ENCODE results near the gene SF3B3.
A peak's percentile ranks its signal among the peaks of the same experiment; 100 is the strongest.
"Not testable (repeated sequence)": the region's sequence is repeated elsewhere in the genome, so short reads cannot be mapped to it uniquely, and the experiment has no call there.

Gene SF3B3

DNA sequence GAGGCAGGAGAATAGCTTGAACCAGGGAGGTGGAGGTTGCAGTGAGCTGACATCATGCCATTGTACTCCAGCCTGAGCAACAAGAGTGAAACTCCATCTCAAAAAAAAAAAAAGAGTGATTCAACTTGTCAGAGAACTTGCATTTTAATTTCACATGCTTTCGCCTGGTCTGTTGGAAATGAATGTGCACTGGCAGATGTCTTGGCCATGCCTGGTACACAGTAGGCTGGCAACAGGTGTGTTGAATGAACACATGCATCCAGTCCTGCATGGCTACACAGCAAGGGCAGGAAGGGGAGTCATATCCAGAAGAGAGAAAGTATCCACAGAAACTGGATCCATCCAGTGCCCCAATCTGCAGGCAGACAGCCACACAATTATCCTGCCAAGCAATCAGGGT, 11.8 kb upstream of the SF3B3 start:
- DNase-seq (ENCODE audit: low read depth in 1 of 2, low spot score in 1 of 2), result no peak

DNA sequence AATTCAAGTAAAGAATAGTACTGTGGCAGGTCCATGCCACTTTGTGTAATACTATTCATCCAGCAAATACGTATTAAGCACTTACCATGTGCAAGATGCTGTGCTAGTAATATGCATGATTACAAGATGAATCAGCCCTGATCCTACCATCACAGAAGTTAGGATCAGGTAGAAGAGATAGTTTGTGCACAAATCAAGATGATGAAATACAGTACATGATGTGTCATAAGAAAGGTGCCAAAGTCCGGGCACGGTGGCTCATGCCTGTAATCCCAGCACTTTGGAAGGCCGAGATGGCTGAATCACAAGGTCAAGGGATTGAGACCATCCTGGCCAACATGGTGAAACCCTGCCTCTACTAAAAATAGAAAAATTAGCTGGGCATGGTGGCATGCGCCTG, 11.2 kb upstream of the SF3B3 start:
- DNase-seq (ENCODE audit: low read depth in 1 of 2, low spot score in 1 of 2), result no peak

DNA sequence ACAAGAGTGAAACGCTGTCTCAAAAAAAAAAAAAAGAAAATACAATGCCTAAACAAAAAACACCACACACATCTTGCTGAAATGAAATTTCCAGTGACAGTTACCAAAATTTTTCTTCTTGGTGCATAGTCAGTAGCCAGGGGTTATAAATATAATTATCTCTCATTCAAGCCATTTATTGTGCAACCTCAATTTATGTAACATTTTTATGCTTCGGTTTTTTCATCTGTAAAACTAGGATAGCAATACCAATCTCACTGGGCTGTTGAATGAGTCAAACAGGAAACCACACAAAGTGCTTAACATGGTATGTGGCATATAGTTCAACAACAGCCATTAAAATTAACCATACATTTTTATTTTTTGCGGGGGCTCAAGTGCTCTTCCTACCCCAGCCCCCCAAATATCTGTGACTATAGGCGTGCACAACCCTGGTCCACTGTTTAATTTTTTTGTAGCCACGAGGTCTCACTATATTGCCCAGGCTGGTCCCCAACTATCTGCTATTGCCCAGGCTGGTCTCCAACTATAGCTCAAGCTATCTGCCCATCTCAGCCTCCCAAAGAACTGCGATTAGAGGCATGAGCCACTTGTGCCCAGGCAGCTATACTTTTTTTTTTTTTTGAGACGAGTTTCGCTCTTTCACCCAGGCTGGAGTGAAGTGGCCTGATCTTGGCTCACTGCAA, 2.9 kb upstream of the SF3B3 start:
- DNase-seq (ENCODE audit: low read depth in 1 of 2, low spot score in 1 of 2), result no peak

DNA sequence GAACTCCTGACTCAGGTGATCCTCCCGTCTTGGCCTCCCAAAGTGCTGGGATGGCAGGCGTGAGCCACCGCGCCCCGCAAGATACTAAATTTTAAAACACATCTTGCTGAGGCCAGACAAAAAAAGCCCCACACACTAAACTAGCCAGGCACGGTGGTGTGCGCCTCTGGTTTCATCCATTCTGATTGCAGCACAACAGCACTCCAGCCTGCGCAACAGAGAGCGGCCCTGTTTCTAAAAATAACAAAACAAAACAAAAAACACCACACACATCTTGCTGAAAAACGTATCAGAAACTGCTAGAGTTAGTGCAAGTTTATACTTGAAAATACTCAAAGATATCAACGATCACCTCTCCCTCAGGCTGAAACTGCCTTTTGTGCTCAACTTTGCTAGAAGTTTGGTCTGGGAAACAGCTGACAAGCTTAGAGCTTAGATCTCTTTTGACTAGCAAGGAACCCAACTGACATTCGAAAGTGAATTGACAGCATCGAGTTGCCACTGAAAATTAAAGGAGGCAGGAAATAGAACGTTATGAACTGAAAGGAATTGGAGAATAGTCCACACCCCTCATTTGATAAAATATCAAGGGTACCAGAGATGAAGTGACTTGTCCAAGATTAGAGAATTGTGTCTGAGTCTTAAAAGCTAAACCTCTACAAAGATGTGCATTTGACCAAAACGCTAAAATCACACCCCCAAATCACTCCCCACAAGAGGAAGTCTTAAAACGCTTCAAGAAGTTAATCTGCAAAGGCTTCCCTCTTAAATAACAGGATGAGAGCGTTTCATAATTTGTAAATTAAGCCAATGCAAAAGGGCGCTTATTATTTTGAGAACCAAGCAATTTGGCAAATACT, 1.2 kb upstream of the SF3B3 start:
- DNase-seq (ENCODE audit: low read depth in 1 of 2, low spot score in 1 of 2), result no peak

DNA sequence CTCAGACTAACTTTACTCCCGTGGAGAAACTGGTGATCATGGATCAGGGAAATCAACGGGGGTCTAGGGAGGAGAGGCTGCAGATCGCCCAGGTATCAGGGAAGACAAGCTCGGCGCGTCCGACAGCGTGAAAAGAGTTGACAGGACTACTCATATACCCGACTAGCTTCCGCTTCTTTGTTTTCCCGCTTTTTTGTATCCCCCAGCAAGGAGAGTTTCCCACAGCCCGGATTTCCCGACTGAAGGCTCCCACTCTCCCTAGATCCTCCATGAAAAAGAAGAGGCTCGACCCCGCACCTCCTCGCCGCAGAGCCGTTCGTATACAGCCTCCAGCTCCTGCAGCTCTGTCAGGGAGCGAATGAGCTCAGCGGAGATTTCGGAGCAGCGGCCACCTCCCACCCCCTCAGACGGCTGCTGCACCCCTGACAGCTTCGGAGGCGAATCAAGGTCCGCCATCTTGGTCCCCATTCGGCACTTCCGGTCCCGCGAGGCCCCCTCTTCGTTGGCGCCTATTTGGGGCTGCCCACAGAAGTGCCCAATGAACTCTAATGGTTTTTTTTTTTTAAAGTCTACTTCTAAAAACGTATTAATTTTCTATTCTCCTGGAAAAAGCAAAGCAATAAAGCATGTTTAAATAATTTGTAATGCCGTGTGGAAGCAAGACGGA, 407 bp upstream of the SF3B3 start, which contains the start of gene COG4:
Gene COG4, minus strand, starts transcription at position 479 of the 667 bp plus-strand sequence. Its CDS starts 11 bp downstream, at position 468.
- DNase-seq (ENCODE audit: low read depth in 1 of 2, low spot score in 1 of 2), result peak; percentile 78 to 85

DNA sequence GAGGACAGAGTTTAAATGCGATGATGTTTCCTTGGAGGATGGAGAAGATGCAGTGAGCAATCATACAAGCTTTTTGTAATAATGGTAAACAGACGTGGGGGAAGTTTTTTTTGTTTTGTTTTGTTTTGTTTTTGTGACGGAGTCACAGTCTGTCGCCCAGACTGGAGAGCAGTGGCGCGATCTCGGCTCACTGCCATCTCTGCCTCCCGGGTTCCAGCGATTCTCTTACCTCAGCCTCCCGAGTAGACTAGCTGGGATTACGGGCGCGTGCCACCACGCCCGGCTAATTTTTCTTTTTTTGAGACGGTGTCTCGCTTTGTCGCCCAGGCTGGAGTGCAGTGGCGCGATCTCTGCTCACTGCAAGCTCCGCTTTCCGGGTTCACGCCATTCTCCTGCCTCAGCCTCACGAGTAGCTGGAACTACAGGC, 796 bp downstream of the SF3B3 start:
- peak in 1 of 2 donors; percentile 8 for DNase-seq (ENCODE audit: low read depth in 1 of 2, low spot score in 1 of 2)

DNA sequence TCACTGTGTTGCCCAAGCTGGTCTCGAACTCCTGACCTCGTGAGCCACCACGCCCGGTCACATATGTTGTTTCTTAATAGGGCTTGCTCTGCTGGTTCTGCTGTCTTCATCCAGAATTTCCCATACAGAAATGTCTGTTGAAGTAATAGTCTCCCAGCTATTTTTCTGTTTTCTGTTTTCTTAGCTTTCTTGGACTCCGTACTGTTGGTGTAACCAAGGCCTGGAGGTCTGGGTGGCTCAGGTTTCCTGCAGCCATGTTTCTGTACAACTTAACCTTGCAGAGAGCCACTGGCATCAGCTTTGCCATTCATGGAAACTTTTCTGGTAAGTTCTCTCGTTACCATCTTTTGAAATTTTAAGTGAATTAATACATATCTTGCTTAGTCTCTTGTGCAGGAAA, 2.8 kb downstream of the SF3B3 start:
- DNase-seq (ENCODE audit: low read depth in 1 of 2, low spot score in 1 of 2), result no peak

DNA sequence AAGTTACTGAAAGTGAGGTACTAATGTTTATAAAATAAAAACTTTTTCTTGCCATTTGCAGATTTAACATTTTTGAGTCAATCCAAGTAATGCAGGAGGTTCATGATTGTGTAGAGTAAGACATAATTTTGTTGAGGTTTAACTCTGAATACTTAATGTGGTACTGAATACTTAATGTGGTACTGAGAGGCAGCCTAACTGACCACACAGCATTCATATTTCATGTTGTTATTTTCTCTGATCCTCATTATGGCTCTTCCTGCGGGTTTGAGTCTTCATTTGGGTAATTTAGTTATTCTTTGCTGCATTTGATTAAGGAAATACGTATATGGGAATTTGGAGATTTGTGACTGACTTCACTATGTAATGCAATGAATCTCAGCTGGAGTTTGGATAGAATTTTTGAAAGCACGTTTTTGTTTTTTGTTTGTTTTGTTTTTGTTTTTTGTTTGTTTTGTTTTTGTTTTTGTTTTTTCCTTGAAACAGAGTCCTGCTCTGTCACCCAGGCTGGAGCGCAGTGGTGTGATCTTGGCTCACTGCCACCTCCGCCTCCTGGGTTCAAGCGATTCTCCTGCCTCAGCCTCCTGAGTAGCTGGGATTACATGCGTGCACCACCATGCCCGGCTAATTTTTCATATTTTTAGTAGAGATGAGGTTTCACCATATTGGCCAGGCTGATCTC, 3.8 kb downstream of the SF3B3 start:
- no peak for DNase-seq (ENCODE audit: low read depth in 1 of 2, low spot score in 1 of 2)

DNA sequence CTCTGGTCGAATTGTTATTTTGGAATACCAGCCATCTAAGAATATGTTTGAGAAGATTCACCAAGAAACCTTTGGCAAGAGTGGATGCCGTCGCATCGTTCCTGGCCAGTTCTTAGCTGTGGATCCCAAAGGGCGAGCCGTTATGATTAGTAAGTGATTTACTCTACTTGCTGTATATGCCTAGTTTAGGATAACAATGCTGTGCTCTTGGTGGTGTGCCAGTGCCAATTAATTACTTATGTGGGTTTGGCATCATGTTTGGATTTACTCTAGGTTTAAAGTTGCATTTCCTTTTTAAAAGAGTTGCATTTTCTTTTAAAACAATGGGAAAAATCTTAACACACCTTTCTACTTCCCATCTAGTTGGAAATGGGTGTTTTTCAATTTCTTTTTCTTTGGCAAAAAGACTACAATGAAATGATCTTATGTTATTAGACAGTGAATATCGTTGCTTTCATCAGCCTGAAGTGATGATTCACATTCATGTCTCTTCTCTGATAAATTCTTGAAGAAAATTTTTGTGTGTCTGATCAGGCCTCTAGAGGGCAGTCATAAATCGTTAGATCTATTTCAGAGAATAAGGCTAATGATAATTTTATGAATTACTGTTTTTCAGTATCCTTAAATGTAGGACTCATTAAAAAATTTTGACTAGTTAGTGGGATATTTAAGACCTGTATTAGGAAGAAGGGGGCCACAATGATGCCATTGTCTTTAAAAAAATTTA, 5.6 kb downstream of the SF3B3 start:
- no peak for DNase-seq (ENCODE audit: low read depth in 1 of 2, low spot score in 1 of 2)

DNA sequence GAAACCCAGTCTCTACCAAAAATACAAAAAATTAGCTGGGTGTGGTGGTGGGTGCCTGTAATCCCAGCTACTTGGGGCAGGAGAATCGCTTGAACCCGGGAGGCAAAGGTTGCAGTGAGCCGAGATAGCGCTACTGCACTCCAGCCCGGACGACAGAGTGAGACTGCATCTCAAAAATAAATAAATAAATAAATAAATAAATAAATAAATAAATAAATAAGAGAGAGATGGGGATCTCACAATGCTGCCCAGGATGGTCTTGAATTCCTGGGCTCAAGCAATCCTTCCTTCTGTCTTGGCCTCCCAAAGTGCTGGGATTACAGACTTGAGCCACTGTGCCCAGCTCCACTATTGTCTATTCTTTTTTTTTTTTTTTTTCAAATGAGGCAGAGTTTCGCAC, 6.3 kb downstream of the SF3B3 start:
- DNase-seq (ENCODE audit: low read depth in 1 of 2, low spot score in 1 of 2), result not testable (repeated sequence)

DNA sequence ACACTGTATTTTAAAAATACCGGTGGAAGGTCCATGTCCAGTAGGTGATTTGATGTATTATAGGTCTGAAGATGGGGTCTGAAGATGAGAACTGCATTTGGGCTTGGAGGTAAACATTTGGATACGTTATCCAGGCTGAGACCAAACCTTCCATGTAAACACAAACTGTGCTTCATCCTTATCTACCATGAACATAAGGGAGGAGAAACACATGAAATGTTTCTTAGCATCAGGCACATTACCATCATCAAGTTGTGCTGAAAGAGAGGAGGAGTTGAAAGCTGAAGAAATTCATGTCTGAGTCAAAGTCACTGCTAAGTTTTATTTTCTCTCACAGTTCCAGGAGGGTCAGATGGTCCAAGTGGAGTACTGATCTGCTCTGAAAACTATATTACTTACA, 11.4 kb downstream of the SF3B3 start:
- no peak for DNase-seq (ENCODE audit: low read depth in 1 of 2, low spot score in 1 of 2)

DNA sequence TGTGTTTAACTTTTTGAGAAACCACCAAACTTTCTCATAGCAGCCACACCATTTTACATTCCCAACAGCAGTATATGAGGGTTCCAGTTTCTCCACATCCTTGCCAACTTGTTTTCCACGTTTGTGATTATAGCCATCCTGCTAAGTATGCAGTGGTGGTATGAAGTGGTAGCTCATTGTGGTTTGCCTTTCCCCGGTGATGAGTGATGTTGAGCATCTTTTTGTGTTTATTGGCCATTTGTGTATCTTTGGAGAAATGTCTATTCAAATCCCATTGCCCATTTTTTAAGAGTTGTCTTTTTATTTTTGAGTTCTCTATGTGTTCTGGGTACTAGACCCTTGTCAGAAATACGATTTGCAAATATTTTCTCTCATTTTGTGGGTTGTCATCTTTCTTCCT, 17.4 kb downstream of the SF3B3 start:
- DNase-seq (ENCODE audit: low read depth in 1 of 2, low spot score in 1 of 2), result no peak

DNA sequence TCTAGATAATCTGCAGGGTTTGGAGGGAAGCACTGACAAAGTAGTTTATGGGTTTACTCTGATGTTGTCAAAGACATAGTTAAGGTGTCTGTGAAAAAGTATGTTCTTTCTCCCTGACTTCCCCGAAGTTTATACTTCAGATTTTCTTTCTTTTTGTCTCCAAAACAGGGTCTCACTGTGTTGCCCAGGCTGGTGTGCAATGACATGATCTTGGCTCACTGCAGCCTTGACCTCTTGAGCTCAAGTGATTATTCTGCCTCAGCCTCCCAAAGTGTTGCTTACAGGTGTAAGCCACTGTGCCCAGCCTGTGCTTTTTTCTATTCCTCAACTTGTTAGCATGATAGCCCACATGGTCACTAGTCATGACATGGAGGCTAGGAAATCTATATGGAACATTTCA, 20.9 kb downstream of the SF3B3 start:
- no peak for DNase-seq (ENCODE audit: low read depth in 1 of 2, low spot score in 1 of 2)

DNA sequence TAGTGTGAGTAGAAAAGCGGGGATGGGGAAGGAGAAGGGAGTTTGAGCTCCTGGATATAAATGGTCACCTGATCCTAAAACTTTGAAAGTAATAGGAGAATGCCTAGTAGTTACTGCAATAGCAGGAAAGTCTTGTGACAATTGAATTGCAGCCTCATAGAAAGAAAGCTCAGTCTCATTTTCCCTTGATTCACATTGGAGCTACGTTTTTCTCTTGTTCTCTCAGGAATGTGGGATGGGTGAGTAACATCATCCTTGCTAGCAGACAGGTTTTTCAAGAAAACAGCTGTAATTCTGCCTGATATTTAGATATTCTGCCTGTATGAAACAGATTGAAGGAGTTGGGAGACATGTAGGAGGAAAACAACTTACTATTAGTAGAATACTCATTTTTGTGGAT, 25.3 kb downstream of the SF3B3 start:
- no peak for DNase-seq (ENCODE audit: low read depth in 1 of 2, low spot score in 1 of 2)

DNA sequence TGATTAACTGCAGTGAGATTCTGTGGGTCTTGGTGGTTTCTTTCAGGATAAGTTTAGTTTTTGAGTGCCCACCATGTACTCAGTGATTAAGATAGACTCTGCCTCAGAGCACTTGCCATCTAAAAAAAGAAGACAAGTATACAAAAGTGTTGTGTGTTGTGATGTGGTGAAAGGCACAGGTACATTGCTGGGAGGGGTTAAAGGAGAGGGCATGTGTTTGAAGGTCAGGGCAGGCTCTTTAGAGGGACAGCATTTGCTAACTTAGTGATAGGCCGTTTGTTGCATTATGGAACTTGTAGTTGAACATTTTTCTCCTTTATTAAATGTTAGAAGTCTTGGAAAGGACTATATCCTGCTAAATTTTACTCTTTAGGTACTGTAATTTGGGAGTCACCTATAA, 26.5 kb downstream of the SF3B3 start:
- DNase-seq (ENCODE audit: low read depth in 1 of 2, low spot score in 1 of 2), result no peak

DNA sequence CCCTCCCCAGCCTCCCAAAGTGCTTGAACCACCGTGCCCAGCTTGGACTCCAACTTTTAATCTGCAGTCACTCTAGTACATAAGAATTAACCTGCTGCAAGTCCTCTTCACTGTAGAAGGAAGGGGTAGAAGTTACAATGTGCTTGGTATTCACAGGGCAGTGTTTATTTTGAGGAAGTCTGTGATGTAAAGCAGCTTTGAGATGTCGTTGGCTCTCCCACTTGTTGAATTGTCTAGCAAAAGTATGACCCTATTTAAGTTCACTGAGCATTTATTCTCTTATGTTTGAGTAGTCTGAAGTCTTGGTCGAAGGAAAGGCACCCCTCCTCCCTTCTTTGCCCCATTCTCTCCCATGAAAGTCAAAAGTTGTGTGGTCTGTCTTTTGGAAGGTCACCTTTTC, 28.2 kb downstream of the SF3B3 start:
- DNase-seq (ENCODE audit: low read depth in 1 of 2, low spot score in 1 of 2), result no peak

DNA sequence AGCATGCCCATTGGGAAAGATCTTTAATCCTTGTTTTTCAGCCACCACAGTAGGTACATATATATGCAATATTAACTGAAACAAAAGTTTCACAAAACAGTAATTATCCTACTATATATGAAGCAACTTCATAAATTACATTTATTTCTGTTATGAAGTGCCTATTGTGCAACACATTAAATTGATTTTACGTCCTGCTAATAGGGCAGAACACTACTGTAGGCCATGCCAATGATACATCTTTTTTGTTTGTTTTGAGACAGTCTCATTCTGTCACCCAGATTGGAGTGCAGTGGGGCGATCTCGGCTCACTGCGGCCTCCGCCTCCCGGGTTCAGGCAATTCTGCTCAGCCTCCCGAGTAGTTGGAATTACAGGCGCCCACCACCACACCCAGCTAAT, 29.1 kb downstream of the SF3B3 start:
- no peak for DNase-seq (ENCODE audit: low read depth in 1 of 2, low spot score in 1 of 2)

DNA sequence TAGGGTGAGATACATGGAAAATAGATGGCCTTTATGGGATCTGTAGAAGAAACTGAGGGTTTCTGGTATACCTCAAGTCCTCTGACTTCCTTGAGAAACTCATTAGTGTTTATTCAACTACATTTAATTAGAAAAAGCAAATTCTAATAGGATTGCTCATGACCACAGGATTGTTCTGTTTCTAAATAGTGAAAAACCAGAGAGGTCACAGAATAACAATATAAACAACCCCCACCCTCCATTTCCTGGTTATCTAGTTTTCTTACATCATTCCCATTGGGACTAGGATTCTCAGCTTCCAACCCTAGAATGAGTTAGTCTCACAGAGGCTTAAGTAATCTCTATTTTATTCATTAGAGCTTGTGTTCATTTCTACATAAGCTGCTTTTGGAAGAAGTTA, 30.0 kb downstream of the SF3B3 start:
- DNase-seq (ENCODE audit: low read depth in 1 of 2, low spot score in 1 of 2), result no peak

DNA sequence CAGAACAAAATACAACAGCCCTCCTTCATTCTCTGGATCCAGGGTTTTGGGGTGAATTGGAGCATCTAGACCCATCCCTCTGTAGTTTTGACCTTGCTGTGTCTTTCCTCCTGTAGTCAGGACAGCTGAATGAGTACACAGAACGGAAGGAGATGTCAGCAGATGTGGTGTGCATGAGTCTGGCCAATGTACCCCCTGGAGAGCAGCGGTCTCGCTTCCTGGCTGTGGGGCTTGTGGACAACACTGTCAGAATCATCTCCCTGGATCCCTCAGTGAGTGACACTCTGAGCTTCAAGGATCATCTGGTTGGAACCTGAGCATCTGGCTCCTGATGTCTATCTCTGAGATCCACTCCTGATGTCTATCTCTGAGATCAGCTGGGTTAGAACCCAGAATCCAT, 32.4 kb downstream of the SF3B3 start:
- DNase-seq (ENCODE audit: low read depth in 1 of 2, low spot score in 1 of 2), result no peak

DNA sequence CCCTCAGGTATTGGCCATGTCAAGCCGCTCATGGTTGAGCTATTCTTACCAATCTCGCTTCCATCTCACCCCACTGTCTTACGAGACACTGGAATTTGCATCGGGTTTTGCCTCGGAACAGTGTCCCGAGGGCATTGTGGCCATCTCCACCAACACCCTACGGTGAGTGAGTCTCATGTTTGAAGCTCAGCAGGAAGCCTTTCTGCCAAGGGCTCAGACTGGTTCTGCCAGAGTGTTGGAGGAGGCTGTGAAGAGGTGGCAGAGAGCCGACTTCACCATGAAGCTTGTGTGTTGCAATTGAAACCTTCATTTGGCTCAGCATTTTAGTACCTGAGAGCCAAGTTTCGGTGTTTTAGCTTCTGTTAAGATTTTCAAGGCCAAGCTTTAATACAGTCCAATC, 38.0 kb downstream of the SF3B3 start:
- no peak for DNase-seq (ENCODE audit: low read depth in 1 of 2, low spot score in 1 of 2)

DNA sequence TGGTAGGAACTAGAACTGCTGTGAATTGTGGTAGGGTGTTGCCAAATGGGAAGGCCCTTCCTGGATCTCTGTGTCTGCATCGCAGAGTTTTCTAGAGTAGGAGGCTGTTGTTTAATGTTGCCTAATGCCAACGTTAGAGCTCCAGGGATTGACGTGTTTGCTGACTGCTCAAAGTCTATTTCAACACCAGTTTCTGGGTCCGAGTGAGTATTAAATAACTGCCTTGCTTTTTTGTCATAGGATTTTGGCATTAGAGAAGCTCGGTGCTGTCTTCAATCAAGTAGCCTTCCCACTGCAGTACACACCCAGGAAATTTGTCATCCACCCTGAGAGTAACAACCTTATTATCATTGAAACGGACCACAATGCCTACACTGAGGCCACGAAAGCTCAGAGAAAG, 40.0 kb downstream of the SF3B3 start:
- DNase-seq (ENCODE audit: low read depth in 1 of 2, low spot score in 1 of 2), result no peak
